H1 (cell line): ENCODE data around the gene WDR7. TPM values are rescaled to one million over a fixed set of nuclear protein-coding genes. Genes with fewer than 3 reads are reported as not detected.

ENCODE experiments used
- CTCF ChIA-PET: fragments of 300-600 bp; sonication (Branson Sonifier 250); formaldehyde crosslinking; loops from one replicate; lab custom pipeline; 2021; ENCODE audit not compliant: partially characterized antibody; lab: Charles Lee
- POLR2A ChIA-PET: fragments of 300-600 bp; sonication (Branson Sonifier 250); formaldehyde crosslinking; loops from one replicate; lab custom pipeline; 2021; ENCODE audit warnings: inconsistent platforms; ENCODE audit not compliant: partially characterized antibody; lab: Charles Lee
- DNase-seq, 2 experiments: peaks; one replicate each; pipeline versions ENCODE4 v3.0.0 to v3.0.0-alpha.2; 2010 to 2022; ENCODE audit warnings: low spot score in 2 of 2, low read depth in 1 of 2, mixed read lengths in 1 of 2
- FAIRE-seq: peaks from 2 replicates; lab custom pipeline; 2011; peaks lifted over from hg19 to GRCh38; lab: Jason Lieb, UNC
- H2AFZ ChIP-seq: 2 replicates; pipeline ENCODE4 v1.8.1; 2012; ENCODE audit warnings: low read length, inconsistent platforms
- H2AK5ac ChIP-seq: 2 replicates; pipeline ENCODE4 v1.6.1; 2013; ENCODE audit warnings: low read depth, low read length
- H2BK120ac ChIP-seq: replicated peaks from 2 replicates; pipeline ENCODE3; 2013; ENCODE audit warnings: low read depth, low read length, inconsistent platforms
- H2BK12ac ChIP-seq: 2 replicates; pipeline ENCODE4 v1.6.1; 2013; ENCODE audit warnings: low read depth, low read length
- H2BK15ac ChIP-seq: 2 replicates; pipeline ENCODE4 v1.6.1; 2013; ENCODE audit warnings: low read length
- H2BK20ac ChIP-seq: 2 replicates; pipeline ENCODE4 v1.6.1; 2013; ENCODE audit warnings: low read length
- H2BK5ac ChIP-seq: 2 replicates; pipeline ENCODE4 v1.6.1; 2013; ENCODE audit warnings: low read depth, low read length
- H3K14ac ChIP-seq: 2 replicates; pipeline ENCODE4 v1.6.1; 2013; ENCODE audit warnings: inconsistent platforms; ENCODE audit not compliant: insufficient read length
- H3K18ac ChIP-seq: 2 replicates; pipeline ENCODE4 v1.6.1; 2013; ENCODE audit warnings: low read length; ENCODE audit errors: extremely low read depth
- H3K23ac ChIP-seq: 2 replicates; pipeline ENCODE4 v1.6.1; 2013; ENCODE audit warnings: inconsistent platforms; ENCODE audit not compliant: insufficient read length
- H3K23me2 ChIP-seq: 2 replicates; pipeline ENCODE4 v1.6.1; 2013; ENCODE audit warnings: low read depth, low read length
- H3K27ac ChIP-seq: 2 replicates; pipeline ENCODE4 v1.6.1; 2011; ENCODE audit warnings: low read depth, low read length, inconsistent platforms
- H3K27me3 ChIP-seq, 4 experiments: replicated peaks in 1 of 4; 1 replicate in 1 of 4; 2 replicates in 3 of 4; pipeline versions ENCODE4 v1.6.1 to v1.8.1; 2011 to 2013; ENCODE audit warnings: low read length in 3 of 4, mild to moderate bottlenecking in 3 of 4, inconsistent platforms in 2 of 4, mixed read lengths in 2 of 4, moderate library complexity in 1 of 4; ENCODE audit not compliant: control insufficient read depth in 3 of 4, insufficient read depth in 3 of 4; ENCODE audit errors: extremely low read depth in 1 of 4
- H3K36me3 ChIP-seq, 4 experiments: 2 replicates each; pipeline versions ENCODE4 v1.6.1 to v1.8.1; 2011 to 2013; ENCODE audit warnings: mild to moderate bottlenecking in 4 of 4, low read length in 3 of 4, moderate library complexity in 2 of 4, control low read depth in 1 of 4, inconsistent platforms in 1 of 4; ENCODE audit not compliant: insufficient read depth in 4 of 4, control insufficient read depth in 2 of 4
- H3K4ac ChIP-seq: replicated peaks from 2 replicates; pipeline ENCODE3; 2013; ENCODE audit warnings: low read length, low read depth, mixed read lengths, inconsistent platforms; ENCODE audit not compliant: insufficient read length
- H3K4me1 ChIP-seq, 4 experiments: replicated peaks in 1 of 4; 1 replicate in 1 of 4; 2 replicates in 3 of 4; pipeline versions ENCODE4 v1.6.1 to v1.8.1; 2011 to 2013; ENCODE audit warnings: low read length in 3 of 4, inconsistent platforms in 2 of 4, mixed read lengths in 1 of 4; ENCODE audit not compliant: insufficient read depth in 4 of 4, control insufficient read depth in 3 of 4
- H3K4me2 ChIP-seq, 2 experiments: 2 replicates each; pipeline versions ENCODE4 v1.6.1 to v1.8.1; 2011 to 2013; ENCODE audit warnings: low read depth in 2 of 2, low read length in 2 of 2, control low read depth in 1 of 2, inconsistent platforms in 1 of 2, mild to moderate bottlenecking in 1 of 2; ENCODE audit not compliant: insufficient read depth in 1 of 2
- H3K4me3 ChIP-seq, 4 experiments: fragments of 200-600, 300-600 bp in 1 of 4; sonication (generic), shearing (Covaris generic), sonication (Bioruptor Twin) in 1 of 4; 2 replicates each; pipeline versions ENCODE4 v1.5.1 to v1.8.1; 2011 to 2016; ENCODE audit warnings: low read length in 4 of 4, low read depth in 3 of 4, control low read depth in 2 of 4, inconsistent platforms in 2 of 4, mild to moderate bottlenecking in 2 of 4, mixed read lengths in 1 of 4, moderate library complexity in 1 of 4; ENCODE audit not compliant: insufficient read depth in 2 of 4; ENCODE audit errors: extremely low read depth in 1 of 4
- H3K56ac ChIP-seq: replicated peaks from 2 replicates; pipeline ENCODE3; 2013; ENCODE audit warnings: low read depth, mild to moderate bottlenecking, mixed read lengths, low read length, inconsistent platforms; ENCODE audit not compliant: insufficient read length
- H3K79me1 ChIP-seq: 2 replicates; pipeline ENCODE4 v1.6.1; 2013; ENCODE audit warnings: low read depth, low read length, control low read depth
- H3K79me2 ChIP-seq, 2 experiments: 2 replicates each; pipeline versions ENCODE4 v1.6.1 to v1.8.1; 2012 to 2013; ENCODE audit warnings: low read length in 2 of 2, mild to moderate bottlenecking in 2 of 2, inconsistent platforms in 1 of 2; ENCODE audit not compliant: insufficient read depth in 2 of 2, control insufficient read depth in 1 of 2
- H3K9ac ChIP-seq, 4 experiments: replicated peaks in 1 of 4; 1 replicate in 1 of 4; 2 replicates in 3 of 4; pipeline versions ENCODE4 v1.6.1 to v1.8.1; 2011 to 2013; ENCODE audit warnings: low read depth in 3 of 4, low read length in 3 of 4, control low read depth in 2 of 4, mild to moderate bottlenecking in 2 of 4, moderate library complexity in 2 of 4, inconsistent platforms in 1 of 4; ENCODE audit errors: extremely low read depth in 1 of 4
- H3K9me3 ChIP-seq, 2 experiments: 2 replicates each; pipeline versions ENCODE4 v1.6.1 to v1.8.1; 2012 to 2013; ENCODE audit warnings: mild to moderate bottlenecking in 2 of 2, moderate library complexity in 2 of 2, control low read depth in 1 of 2, inconsistent platforms in 1 of 2, low read depth in 1 of 2, low read length in 1 of 2, mixed read lengths in 1 of 2; ENCODE audit not compliant: insufficient read depth in 2 of 2
- H4K20me1 ChIP-seq, 2 experiments: replicated peaks in 1 of 2; 2 replicates each; pipeline versions ENCODE3 to v1.8.1; 2011 to 2013; ENCODE audit warnings: inconsistent platforms in 2 of 2, low read length in 2 of 2, mild to moderate bottlenecking in 1 of 2; ENCODE audit not compliant: insufficient read depth in 2 of 2, control insufficient read depth in 1 of 2
- H4K5ac ChIP-seq: 2 replicates; pipeline ENCODE4 v1.6.1; 2013; ENCODE audit warnings: low read length, low read depth, mixed read lengths, inconsistent platforms; ENCODE audit not compliant: insufficient read length
- H4K8ac ChIP-seq: 2 replicates; pipeline ENCODE4 v1.8.0; 2013; ENCODE audit warnings: mild to moderate bottlenecking, moderate library complexity, low read length, inconsistent platforms; ENCODE audit not compliant: insufficient read depth; ENCODE audit errors: extremely low read depth
- H4K91ac ChIP-seq: replicated peaks from 2 replicates; pipeline ENCODE3; 2013; ENCODE audit warnings: low read length, mixed read lengths, inconsistent platforms; ENCODE audit not compliant: insufficient read length
- CBX8 ChIP-seq: fragments of 300-800, 300-1000 bp; sonication (generic); IDR thresholded peaks from 2 replicates; pipeline ENCODE4 v1.7.1; 2016; ENCODE audit warnings: low read depth, low read length, borderline replicate concordance
- CHD2 ChIP-seq: IDR thresholded peaks from 2 replicates; pipeline ENCODE4 v1.6.1; 2012; ENCODE audit warnings: low read length, improper control_type of control experiment
- FOSL1 ChIP-seq: IDR thresholded peaks from 2 replicates; pipeline ENCODE4 v1.6.1; 2011; ENCODE audit warnings: mild to moderate bottlenecking, low read depth, low read length, moderate library complexity; ENCODE audit not compliant: insufficient read depth
- GABPA ChIP-seq: IDR thresholded peaks from 2 replicates; pipeline ENCODE4 v1.6.1; 2011; ENCODE audit warnings: mild to moderate bottlenecking, low read length, moderate library complexity, borderline replicate concordance; ENCODE audit not compliant: insufficient read depth
- NRF1 ChIP-seq: IDR thresholded peaks from 2 replicates; pipeline ENCODE4 v1.6.1; 2011; ENCODE audit warnings: mild to moderate bottlenecking, low read depth, low read length, improper control_type of control experiment
- POLR2AphosphoS5 ChIP-seq: IDR thresholded peaks from 2 replicates; pipeline ENCODE4 v1.6.1; 2011; ENCODE audit warnings: low read depth, low read length
- RAD21 ChIP-seq, 2 experiments: IDR thresholded peaks in 1 of 2; conservative IDR thresholded peaks in 1 of 2; 2 replicates each; pipeline ENCODE4 v1.6.1; 2011; ENCODE audit warnings: low read depth in 2 of 2, low read length in 2 of 2, improper control_type of control experiment in 1 of 2, inconsistent platforms in 1 of 2, mild to moderate bottlenecking in 1 of 2, moderate library complexity in 1 of 2
- RNF2 ChIP-seq: fragments of 200-900, 300-1000 bp; sonication (generic); IDR thresholded peaks from 2 replicates; pipeline ENCODE4 v1.7.1; 2016; ENCODE audit warnings: borderline replicate concordance, low read depth, mild to moderate bottlenecking, antibody characterized with exemption, low read length; ENCODE audit not compliant: poor library complexity, severe bottlenecking; ENCODE audit errors: missing control alignments
- SUZ12 ChIP-seq: fragments of 200-600 bp; sonication (generic); IDR thresholded peaks from 2 replicates; pipeline ENCODE4 v1.6.1; 2012; ENCODE audit warnings: mild to moderate bottlenecking, inconsistent platforms, low read length, moderate library complexity, mixed read lengths
- TCF12 ChIP-seq: IDR thresholded peaks from 2 replicates; pipeline ENCODE4 v1.6.1; 2011; ENCODE audit warnings: low read depth, mild to moderate bottlenecking, low read length
- ZNF274 ChIP-seq: IDR thresholded peaks from 2 replicates; pipeline ENCODE4 v1.7.0; 2012; ENCODE audit warnings: low read length, borderline replicate concordance; ENCODE audit errors: extremely low read depth
- polyA plus RNA-seq, 7 experiments: library from polyadenylated mRNA; depleted of rRNA in 3 of 7; stranded (reverse) in 5 of 7; unstranded in 2 of 7; fragments of >200 nt in 5 of 7; fragments of 200-250 nt in 2 of 7; gene quantifications; 1 replicate in 5 of 7; 2 replicates in 1 of 7; 4 replicates in 1 of 7; pipeline versions ENCODE4 v1.2.1 to v1.2.3, GENCODE V29; 2011 to 2013; ENCODE audit warnings: missing spikeins in 2 of 7, mixed read lengths in 2 of 7
- total RNA-seq: library from RNA; stranded (reverse); fragmentation: NEBNext Ultra II Directional; extraction: Animal tissue kit (Norgen Biotek cat#: 25700); gene quantifications from 2 replicates; pipeline ENCODE4 v1.2.1, GENCODE V29; 2021

Gene WDR7
- total and polyA plus RNA-seq, 2 of the 8 experiments (the other 6 are each of a cell fraction or from before 2014, with no cell fraction given): 5.5 to 15.2 TPM

DNA sequence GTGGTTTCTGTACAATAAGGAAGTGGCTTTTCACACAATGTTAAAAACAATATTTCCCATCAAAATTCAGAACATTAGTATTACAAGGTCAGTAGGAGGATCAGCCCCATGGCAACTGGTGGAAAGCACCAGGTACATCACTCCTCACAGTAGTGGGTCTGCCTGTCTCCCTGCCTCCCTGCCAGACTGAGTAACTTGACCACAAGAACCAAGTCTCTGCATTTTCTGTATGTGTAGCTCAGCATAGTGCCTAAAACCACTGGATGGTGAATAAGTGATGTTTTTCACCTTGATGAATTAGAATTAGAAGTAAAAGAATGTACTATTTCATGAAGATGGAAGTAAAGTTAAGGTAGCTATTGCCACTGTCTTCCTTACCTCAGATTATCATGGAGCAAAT, 4.1 kb upstream of the WDR7 start:
- Histone ChIP-seq H3K36me3 (no peaks in the 10 kb centered on the region), H3K14ac (no peak overlapping the region), H3K4ac (no peak overlapping the region), H4K5ac (no peak overlapping the region), H3K9me3 (no peaks in the 10 kb centered on the region), H3K4me2 (no peak overlapping the region), H3K56ac (no peak overlapping the region), H4K20me1 (peaks cover 0 to 4% of the 10 kb centered on the region in 2 experiments), H4K8ac (no peak overlapping the region), H3K23ac (no peak overlapping the region), H3K23me2 (peaks cover 9% of the 10 kb centered on the region), H3K79me1 (peaks cover 4% of the 10 kb centered on the region; the same call in 1 of the 2 replicates), H2AFZ (no peak overlapping the region), H2BK12ac (no peak overlapping the region), H3K9ac (no peak overlapping the region), H3K27ac (no peak overlapping the region), H2BK15ac (no peak overlapping the region), H2AK5ac (no peak overlapping the region), H3K18ac (no peak overlapping the region), H3K4me3 (no peak overlapping the region), H3K79me2 (peaks cover 0 to 4% of the 10 kb centered on the region in 2 experiments; a peak in 2 of 4 replicates), H4K91ac (no peak overlapping the region), H2BK5ac (no peak overlapping the region), H3K27me3 (no peaks in the 10 kb centered on the region), H2BK120ac (no peak overlapping the region), H2BK20ac (no peak overlapping the region), H3K4me1 (peaks cover 0 to 1% (median 0%) of the 10 kb centered on the region in 4 experiments; a peak in 1 of 7 replicates)
- no peak for TF ChIP-seq RNF2
- no peak for TF ChIP-seq CBX8
- no peak for TF ChIP-seq ZNF274
- no peak for TF ChIP-seq POLR2AphosphoS5
- no peak for TF ChIP-seq TCF12
- TF ChIP-seq GABPA: no peak
- TF ChIP-seq FOSL1: no peak
- no peak for TF ChIP-seq NRF1
- TF ChIP-seq CHD2: no peak
- TF ChIP-seq RAD21 (IDR thresholded peaks at IDR 0.05 in 1 of 2, conservative IDR thresholded peaks at IDR 0.05 in 1 of 2; ENCODE audit: low read depth in 2 of 2, low read length in 2 of 2): no peak
- TF ChIP-seq SUZ12: no peak
- DNase-seq (no peak), FAIRE-seq (no peak)
- CTCF ChIA-PET: interaction anchor here (0.7 to 1.4 kb wide), 2 partner anchors 8 to 40 kb away, joined by 3 to 4 read pairs; no protein-coding TSS in a partner anchor
- POLR2A ChIA-PET: interaction anchor here (2.0 kb wide), 1 partner anchor 9 kb away, joined by 7 read pairs; the partner anchor contains the start of gene TXNL1
